H9 (cell line): ENCODE data around the gene SPHK2. TPM values are rescaled to one million over a fixed set of nuclear protein-coding genes. Genes with fewer than 3 reads are reported as not detected.
A peak's percentile ranks its signal among the peaks of the same experiment; 100 is the strongest.

Source experiments
- DNase-seq: peaks from one replicate; pipeline ENCODE4 v3.0.0-alpha.2; 2017
- H2AFZ ChIP-seq: one replicate; pipeline ENCODE4 v1.6.1; 2013; ENCODE audit warnings: mild to moderate bottlenecking, low read length, control low read depth, moderate library complexity
- H2AK5ac ChIP-seq: 2 replicates; pipeline ENCODE4 v1.6.1; 2013; ENCODE audit warnings: low read length, control low read depth, mixed read lengths; ENCODE audit not compliant: insufficient read length
- H2BK120ac ChIP-seq: one replicate; pipeline ENCODE4 v1.6.1; 2013; ENCODE audit warnings: low read depth, mild to moderate bottlenecking, low read length, control low read depth, inconsistent platforms; ENCODE audit not compliant: poor library complexity, severe bottlenecking
- H2BK12ac ChIP-seq: 2 replicates; pipeline ENCODE4 v1.6.1; 2013; ENCODE audit warnings: low read length, control low read depth, mixed read lengths, low read depth; ENCODE audit not compliant: insufficient read length
- H2BK15ac ChIP-seq: 2 replicates; pipeline ENCODE4 v1.6.1; 2013; ENCODE audit warnings: low read depth, low read length, control low read depth
- H2BK20ac ChIP-seq: one replicate; pipeline ENCODE4 v1.6.1; 2013; ENCODE audit warnings: low read depth, mild to moderate bottlenecking, low read length, control low read depth, inconsistent platforms; ENCODE audit not compliant: poor library complexity, severe bottlenecking
- H2BK5ac ChIP-seq: 2 replicates; pipeline ENCODE4 v1.6.1; 2013; ENCODE audit warnings: low read length, control low read depth, mixed read lengths; ENCODE audit not compliant: insufficient read length
- H3K14ac ChIP-seq: 2 replicates; pipeline ENCODE4 v1.6.1; 2013; ENCODE audit warnings: low read length, control low read depth; ENCODE audit not compliant: insufficient read depth
- H3K18ac ChIP-seq: 2 replicates; pipeline ENCODE4 v1.6.1; 2013; ENCODE audit warnings: low read depth, mild to moderate bottlenecking, mixed read lengths, low read length, control low read depth; ENCODE audit not compliant: insufficient read length
- H3K23ac ChIP-seq: 2 replicates; pipeline ENCODE4 v1.6.1; 2013; ENCODE audit warnings: low read length, control low read depth, mixed read lengths, low read depth; ENCODE audit not compliant: insufficient read length
- H3K23me2 ChIP-seq: 2 replicates; pipeline ENCODE4 v1.6.1; 2013; ENCODE audit warnings: low read depth, mild to moderate bottlenecking, mixed read lengths, low read length, control low read depth; ENCODE audit not compliant: insufficient read length, poor library complexity, severe bottlenecking
- H3K27ac ChIP-seq: 2 replicates; pipeline ENCODE4 v1.5.1; 2013; ENCODE audit warnings: low read length, control low read depth, mixed read lengths, low read depth; ENCODE audit not compliant: insufficient read length
- H3K27me3 ChIP-seq: 2 replicates; pipeline ENCODE4 v1.6.1; 2013; ENCODE audit warnings: low read length, control low read depth, inconsistent platforms; ENCODE audit not compliant: insufficient read depth
- H3K4ac ChIP-seq: 2 replicates; pipeline ENCODE4 v1.6.1; 2013; ENCODE audit warnings: low read depth, mild to moderate bottlenecking, control low read depth, inconsistent platforms, low read length, moderate library complexity
- H3K4me1 ChIP-seq: 2 replicates; pipeline ENCODE4 v1.6.1; 2013; ENCODE audit warnings: low read length, control low read depth, inconsistent platforms; ENCODE audit not compliant: insufficient read depth
- H3K4me2 ChIP-seq: 2 replicates; pipeline ENCODE4 v1.6.1; 2013; ENCODE audit warnings: low read length, control low read depth, mixed read lengths; ENCODE audit not compliant: insufficient read length, insufficient read depth
- H3K56ac ChIP-seq: 2 replicates; pipeline ENCODE4 v1.6.1; 2013; ENCODE audit warnings: low read depth, mild to moderate bottlenecking, mixed read lengths, low read length, control low read depth; ENCODE audit not compliant: insufficient read length
- H3K79me1 ChIP-seq: 2 replicates; pipeline ENCODE4 v1.6.1; 2013; ENCODE audit warnings: low read depth, mild to moderate bottlenecking, moderate library complexity, low read length, control low read depth, inconsistent platforms; ENCODE audit not compliant: insufficient read depth, poor library complexity, severe bottlenecking
- H3K79me2 ChIP-seq: 2 replicates; pipeline ENCODE4 v1.6.1; 2013; ENCODE audit warnings: low read length, control low read depth, inconsistent platforms; ENCODE audit not compliant: insufficient read depth
- H3K9ac ChIP-seq: 2 replicates; pipeline ENCODE4 v1.6.1; 2013; ENCODE audit warnings: low read length, control low read depth, mixed read lengths; ENCODE audit not compliant: insufficient read length; ENCODE audit errors: extremely low read depth
- H3K9me3 ChIP-seq: one replicate; pipeline ENCODE4 v1.6.1; 2013; ENCODE audit warnings: low read depth, low read length, inconsistent platforms; ENCODE audit not compliant: control insufficient read depth
- H3T11ph ChIP-seq: one replicate; pipeline ENCODE4 v1.6.1; 2013; ENCODE audit warnings: mild to moderate bottlenecking, low read length, control low read depth, inconsistent platforms
- H4K20me1 ChIP-seq: one replicate; pipeline ENCODE4 v1.6.1; 2013; ENCODE audit not compliant: control insufficient read depth, insufficient read length, insufficient read depth
- H4K5ac ChIP-seq: 2 replicates; pipeline ENCODE4 v1.6.1; 2013; ENCODE audit warnings: low read depth, mild to moderate bottlenecking, mixed read lengths, low read length, control low read depth; ENCODE audit not compliant: insufficient read length
- H4K8ac ChIP-seq: replicated peaks from 2 replicates; pipeline ENCODE4 v1.6.1; 2013; ENCODE audit warnings: low read length, control low read depth, mixed read lengths, low read depth; ENCODE audit not compliant: insufficient read length
- H4K91ac ChIP-seq: 2 replicates; pipeline ENCODE4 v1.6.1; 2013; ENCODE audit warnings: low read depth, mild to moderate bottlenecking, moderate library complexity, mixed read lengths, low read length, control low read depth; ENCODE audit not compliant: insufficient read length
- H3K27ac Mint-ChIP-seq, 3 experiments: 2 replicates in 2 of 3; 3 replicates in 1 of 3; pipeline ENCODE4 v1.8.0; 2020 to 2021; ENCODE audit warnings: mixed read lengths in 3 of 3, mild to moderate bottlenecking in 1 of 3, moderate library complexity in 1 of 3
- H3K27me3 Mint-ChIP-seq: 2 replicates; pipeline ENCODE4 v1.8.0; 2021; ENCODE audit warnings: low read depth, mild to moderate bottlenecking, moderate library complexity, mixed read lengths
- H3K36me3 Mint-ChIP-seq, 3 experiments: 2 replicates in 2 of 3; 3 replicates in 1 of 3; pipeline ENCODE4 v1.8.0; 2020 to 2021; ENCODE audit warnings: low read depth in 3 of 3, mixed read lengths in 3 of 3; ENCODE audit not compliant: insufficient read depth in 1 of 3
- H3K4me1 Mint-ChIP-seq, 2 experiments: 2 replicates each; pipeline ENCODE4 v1.8.0; 2020; ENCODE audit warnings: mixed read lengths in 2 of 2
- H3K4me3 Mint-ChIP-seq, 2 experiments: 2 replicates in 1 of 2; 3 replicates in 1 of 2; pipeline ENCODE4 v1.8.0; 2020 to 2021; ENCODE audit warnings: mild to moderate bottlenecking in 2 of 2, mixed read lengths in 2 of 2, moderate library complexity in 1 of 2
- H3K9me3 Mint-ChIP-seq, 2 experiments: 2 replicates in 1 of 2; 3 replicates in 1 of 2; pipeline ENCODE4 v1.8.0; 2020; ENCODE audit warnings: mild to moderate bottlenecking in 2 of 2, mixed read lengths in 2 of 2, moderate library complexity in 1 of 2
- CTCF ChIP-seq: fragments of 200-600 bp; sonication (generic); conservative IDR thresholded peaks from 3 replicates; pipeline ENCODE4 v1.8.0; 2021; ENCODE audit warnings: antibody characterized with exemption, mild to moderate bottlenecking
- WGBS: extraction: QIAGEN DNeasy Blood & Tissue Kit; methylation state at CpG from one replicate; pipeline ENCODE4 v1.1.7; 2013; ENCODE audit warnings: missing lambda C conversion rate, low lambda C conversion rate, mixed read lengths; ENCODE audit not compliant: insufficient read length; ENCODE audit errors: extremely low coverage; 5-methylcytosine and 5-hydroxymethylcytosine counted together
- total RNA-seq: library from RNA; stranded (reverse); gene quantifications from 2 replicates; pipeline ENCODE4 v1.2.1, GENCODE V29; 2021

SPHK2 gene
- total RNA-seq, 1 experiment from 2014 or later, result 57.2 TPM

GRCh38 chr19:48606463-48607358 lies 12.6 kb upstream of the SPHK2 start, which contains the start of gene SPACA4:
Gene SPACA4, plus strand, starts transcription at chr19:48606742. Its CDS starts 237 bp downstream, at chr19:48606979.
- H3K4me1 Mint-ChIP-seq, result peaks cover 0 to 7% of the 10 kb centered on the region in 2 experiments; a peak in 1 of 4 replicates
- Histone ChIP-seq H3K23me2 (no peaks in the 10 kb centered on the region), H3K56ac (no peak within 1 kb of the TSS), H2BK5ac (no peak within 1 kb of the TSS), H2AK5ac (no peak within 1 kb of the TSS), H2BK120ac (no peak within 1 kb of the TSS), H3K4me2 (no peak within 1 kb of the TSS), H3K79me1 (no peaks in the 10 kb centered on the region), H4K8ac (no peak within 1 kb of the TSS), H2BK20ac (no peak within 1 kb of the TSS), H3K23ac (no peak within 1 kb of the TSS), H3K27ac (no peak within 1 kb of the TSS), H3K9ac (no peak within 1 kb of the TSS), H4K5ac (no peak within 1 kb of the TSS), H2AFZ (no peak within 1 kb of the TSS), H3T11ph (no peak within 1 kb of the TSS), H3K18ac (no peak within 1 kb of the TSS), H3K9me3 (no peaks in the 10 kb centered on the region), H3K27me3 (no peaks in the 10 kb centered on the region), H3K14ac (no peak within 1 kb of the TSS), H4K20me1 (no peaks in the 10 kb centered on the region), H4K91ac (no peak within 1 kb of the TSS), H2BK12ac (no peak within 1 kb of the TSS), H2BK15ac (no peak within 1 kb of the TSS), H3K4me1 (no peaks in the 10 kb centered on the region), H3K79me2 (no peaks in the 10 kb centered on the region), H3K4ac (no peak within 1 kb of the TSS)
- DNase-seq, result peak; percentile 23
- H3K36me3 Mint-ChIP-seq, result peaks cover 0 to 6% (median under 1%) of the 10 kb centered on the region in 3 experiments; a peak in 2 of 7 replicates
- peak within 1 kb of the TSS in 1 of 3 experiments; percentile 52; a peak in 3 of 7 replicates for H3K27ac Mint-ChIP-seq
- H3K27me3 Mint-ChIP-seq, result no peaks in the 10 kb centered on the region
- H3K4me3 Mint-ChIP-seq, result no peak within 1 kb of the TSS
- no peaks in the 10 kb centered on the region; a peak in 1 of 5 replicates for H3K9me3 Mint-ChIP-seq
- TF ChIP-seq CTCF, result no peak
- WGBS, result no CpG with 5 or more reads among the region's 39 CpGs
